GM19468 (cell line): ENCODE results near the gene CYSTM1.

Experiments
- ATAC-seq: cut with Tn5 transposase; IDR thresholded peaks from one replicate; pipeline ENCODE4 v1.9.1; 2021; ENCODE audit warnings: mild to moderate bottlenecking, moderate library complexity, moderate number of reproducible peaks; ENCODE audit not compliant: unreplicated experiment; ENCODE audit errors: extremely low read depth

The CYSTM1 gene

GRCh38 chr5:140202610-140203009 is 27.6 kb downstream of the CYSTM1 start:
- no peak for ATAC-seq

DNA sequence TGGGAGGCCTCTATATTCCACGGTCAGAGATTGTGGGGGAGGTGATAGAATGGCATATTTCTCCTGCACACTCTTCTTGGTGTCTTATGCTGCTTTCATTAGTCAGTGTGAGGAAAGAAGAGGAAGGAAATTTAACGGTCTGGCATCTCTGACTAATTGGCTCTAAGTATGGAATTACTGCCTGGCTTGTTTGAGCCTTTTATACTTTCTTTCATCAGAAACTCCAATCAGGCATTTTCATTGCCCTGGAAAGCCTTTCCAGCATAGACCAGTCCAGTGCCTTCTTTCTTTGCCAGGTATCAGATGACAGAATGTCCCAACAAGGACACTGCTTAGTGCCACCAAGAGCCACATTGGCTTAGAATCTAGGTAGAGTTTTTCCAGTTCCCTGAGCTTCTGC is 30.2 kb downstream of the CYSTM1 start:
- ATAC-seq: no peak

DNA sequence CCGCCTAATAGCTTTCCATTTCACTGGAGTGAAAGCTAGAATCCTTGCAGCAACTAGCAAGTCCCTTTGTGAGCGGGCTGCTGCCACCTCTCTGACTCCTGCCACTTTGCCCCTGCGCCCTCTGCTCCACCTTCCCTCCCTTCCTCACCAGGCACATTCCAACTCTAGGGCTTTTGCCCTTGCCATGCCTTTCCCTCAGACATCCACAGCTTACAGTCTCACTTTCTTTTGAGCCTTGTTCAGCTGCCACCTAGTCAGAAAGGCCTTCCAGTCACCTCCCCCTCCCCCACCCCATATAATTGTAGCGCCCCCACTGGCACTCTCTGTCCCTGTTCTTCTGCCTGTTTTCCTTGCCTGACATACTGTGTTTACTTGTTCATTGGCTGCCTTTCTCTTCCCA is 31.0 kb downstream of the CYSTM1 start:
- no peak for ATAC-seq

- ATAC-seq: no peak
Observed at GRCh38 chr5:140207250-140207964, 32.4 kb downstream of the CYSTM1 start.

DNA sequence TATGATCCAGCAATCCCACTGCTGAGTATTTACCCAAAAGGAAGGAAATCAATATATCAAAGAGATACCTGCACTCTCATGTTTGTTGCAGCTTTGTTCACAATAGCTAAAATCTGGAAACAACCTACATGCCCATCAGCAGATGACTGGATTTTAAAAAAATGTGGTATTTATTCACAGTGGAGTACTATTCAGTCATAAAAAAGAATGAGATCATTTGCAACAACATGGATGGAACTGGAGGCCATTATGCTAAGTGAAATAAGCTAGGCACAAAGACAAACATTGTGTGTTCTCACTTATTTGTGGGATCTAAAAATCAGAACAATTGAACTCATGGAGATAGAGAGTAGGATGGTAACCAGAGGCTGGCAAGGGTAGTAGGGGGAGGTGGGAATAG is 33.1 kb downstream of the CYSTM1 start:
- ATAC-seq: no peak

- no peak for ATAC-seq
Observed at GRCh38 chr5:140213370-140213983, 38.5 kb downstream of the CYSTM1 start.

DNA sequence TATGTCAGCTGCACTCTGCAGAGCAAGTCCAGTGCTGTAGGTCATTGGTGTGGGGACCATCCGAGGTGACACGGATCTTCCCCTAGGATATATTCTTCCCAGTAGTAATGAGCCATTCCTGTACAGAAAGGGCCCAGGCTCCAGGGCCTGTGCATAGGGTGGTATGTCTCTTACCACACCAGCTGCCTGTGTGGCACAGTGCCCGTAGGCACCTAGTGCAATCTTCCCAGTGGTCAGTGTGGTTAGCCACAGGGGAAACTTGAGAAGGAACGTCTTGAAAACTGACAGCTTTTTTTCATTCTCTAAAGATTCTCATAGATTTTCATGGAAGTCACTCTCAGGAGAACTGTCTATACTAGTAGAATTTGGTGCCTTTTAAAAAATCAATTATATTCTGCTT is 39.8 kb downstream of the CYSTM1 start:
- no peak for ATAC-seq

DNA sequence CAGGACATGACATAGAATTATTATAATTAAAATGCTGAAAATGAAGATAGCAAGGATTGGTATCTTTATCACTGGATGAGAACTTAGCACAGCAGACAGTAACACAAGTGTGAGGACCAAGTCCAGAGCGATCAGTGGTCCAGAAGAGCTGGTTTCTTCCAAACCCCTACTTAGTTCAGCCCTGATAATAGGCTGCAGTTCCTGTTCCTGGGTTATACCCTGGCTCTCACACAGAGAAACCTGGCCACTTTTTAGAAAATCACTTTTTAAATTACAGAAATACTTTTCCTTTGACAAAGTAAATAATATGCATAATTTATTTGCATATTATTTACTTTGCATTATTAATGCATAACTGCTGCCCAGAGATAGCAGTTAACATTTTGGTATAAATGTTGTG is 40.3 kb downstream of the CYSTM1 start:
- no peak for ATAC-seq

DNA sequence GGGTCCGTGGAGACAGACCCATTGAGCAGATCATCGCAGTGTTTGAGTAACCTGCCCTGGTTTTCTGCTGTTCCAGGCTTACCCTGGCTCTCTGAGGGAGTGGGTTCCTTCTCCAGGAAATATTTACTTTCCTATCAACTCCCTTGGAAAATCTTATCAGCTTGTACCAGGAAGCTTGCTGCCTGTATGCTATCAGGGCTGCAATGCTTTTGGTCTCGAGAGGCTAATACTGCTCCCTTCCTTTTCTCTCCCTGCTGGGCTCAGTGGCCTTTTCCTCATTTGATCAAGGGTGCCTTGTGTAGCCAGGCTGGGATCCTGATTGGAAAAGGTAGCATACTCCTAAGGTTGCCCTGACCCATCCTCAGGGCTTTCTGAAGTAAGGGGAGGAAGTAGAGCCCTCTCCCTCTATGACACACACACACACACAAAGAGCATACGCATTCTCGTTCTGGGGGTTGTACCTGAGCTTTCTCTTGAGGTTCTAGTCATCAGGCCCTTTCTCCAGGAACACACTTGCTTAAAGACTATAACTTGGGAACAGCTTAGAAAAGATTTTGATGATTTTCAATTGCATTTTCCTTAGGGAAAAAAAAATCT is 41.6 kb downstream of the CYSTM1 start:
- ATAC-seq: no peak

- ATAC-seq: no peak
Observed at GRCh38 chr5:140217299-140218026, 42.5 kb downstream of the CYSTM1 start.

GRCh38 chr5:140219068-140219991 is 44.3 kb downstream of the CYSTM1 start:
- ATAC-seq: no peak

DNA sequence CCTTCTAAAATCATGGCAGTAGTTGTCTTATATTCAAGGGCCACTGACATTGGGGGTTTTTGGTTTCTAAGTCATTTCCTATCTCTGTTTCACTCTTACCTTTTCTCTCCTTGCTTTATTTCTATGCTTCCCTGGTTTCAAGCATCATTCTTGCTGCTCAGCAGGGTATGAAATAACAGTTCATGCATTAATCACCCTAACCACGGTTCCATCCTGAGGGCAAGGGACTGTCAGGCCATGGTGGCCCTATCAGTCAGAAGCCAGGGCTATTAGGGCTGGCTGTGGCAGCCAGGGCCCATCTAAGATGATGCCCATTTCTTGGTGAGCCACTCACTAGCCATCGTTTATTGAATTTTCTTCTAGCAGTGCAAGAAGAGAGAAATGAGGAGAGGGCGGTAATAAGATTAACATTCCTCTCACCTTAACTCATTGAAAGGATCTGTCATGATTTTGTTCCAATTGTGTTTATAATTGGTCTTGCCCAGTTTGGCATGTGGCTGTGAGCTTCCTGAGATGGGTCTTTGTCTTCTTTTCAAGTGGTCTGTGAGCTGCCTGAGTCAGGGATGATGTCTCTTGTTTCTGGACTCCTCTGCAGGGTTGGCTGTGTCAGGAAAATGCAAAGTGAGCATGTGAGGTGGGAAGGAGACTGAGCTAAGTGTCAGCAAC is 45.2 kb downstream of the CYSTM1 start:
- no peak for ATAC-seq

GRCh38 chr5:140220698-140221064 is 45.7 kb downstream of the CYSTM1 start:
- no peak for ATAC-seq

DNA sequence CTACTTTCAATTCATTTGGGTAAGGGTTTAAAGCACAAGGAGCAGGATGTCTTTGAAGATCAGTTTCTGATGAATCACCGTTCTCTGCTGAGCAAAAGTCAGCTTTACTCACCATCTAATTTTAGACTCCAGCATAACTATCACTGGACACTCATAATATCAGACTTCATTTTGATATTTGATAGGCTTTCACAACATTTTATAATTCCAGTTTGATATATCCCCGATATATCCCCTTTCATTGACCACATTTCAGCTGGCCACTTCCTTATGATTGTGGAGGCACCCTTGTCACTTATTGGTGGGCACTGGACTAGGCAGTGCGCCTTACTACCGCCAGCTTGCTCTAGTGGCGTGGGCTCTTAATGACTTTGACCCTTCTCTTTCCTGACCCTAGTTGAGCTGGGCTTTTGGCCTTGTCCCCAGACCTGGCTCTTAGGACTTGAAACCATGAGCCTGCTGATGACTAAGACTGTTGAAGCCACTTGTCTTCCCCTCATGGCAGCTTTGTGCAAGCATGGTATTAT is 46.8 kb downstream of the CYSTM1 start:
- no peak for ATAC-seq

DNA sequence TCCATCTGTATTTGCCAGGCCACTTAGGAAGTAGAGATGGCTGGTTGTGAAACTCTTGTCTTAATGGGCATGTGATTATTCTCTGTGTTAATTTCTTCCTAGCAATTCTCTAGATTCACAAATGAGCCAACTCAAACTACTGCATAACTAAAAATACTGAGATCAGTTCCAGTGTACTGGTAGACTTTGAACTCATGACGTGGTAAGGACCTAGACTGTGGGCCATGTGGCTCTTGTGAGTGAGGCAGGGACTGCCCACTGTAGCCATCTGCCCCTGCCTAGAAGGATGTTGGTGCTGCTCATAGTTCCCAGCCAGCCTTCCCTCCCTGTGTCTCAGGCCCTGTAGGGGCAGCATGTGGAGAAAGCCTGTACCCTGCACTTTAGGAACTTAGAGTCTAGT is 47.4 kb downstream of the CYSTM1 start:
- ATAC-seq: no peak

GRCh38 chr5:140223567-140223966 is 48.6 kb downstream of the CYSTM1 start:
- ATAC-seq: no peak

- no peak for ATAC-seq
Observed at GRCh38 chr5:140224658-140225057, 49.7 kb downstream of the CYSTM1 start.

- no peak for ATAC-seq
Observed at GRCh38 chr5:140225396-140225795, 50.4 kb downstream of the CYSTM1 start.

- ATAC-seq: no peak
Observed at GRCh38 chr5:140227046-140227445, 52.1 kb downstream of the CYSTM1 start.
